Transverse colon (tissue), 4 donors: Measurements from ENCODE around the gene FNIP2.

Source experiments
- CTCF ChIP-seq, 5 experiments: fragments of 200-600 bp in 3 of 5; fragments of 450-650 bp in 2 of 5; sonication (generic) in 3 of 5; IDR thresholded peaks; 1 replicate in 2 of 5; 2 replicates in 3 of 5; pipeline ENCODE4 v1.5.1; 2016 to 2017; ENCODE audit warnings: antibody characterized with exemption in 5 of 5, inconsistent platforms in 3 of 5, mild to moderate bottlenecking in 2 of 5, moderate library complexity in 1 of 5
- EP300 ChIP-seq: sonication (generic); formaldehyde crosslinking; IDR thresholded peaks from one replicate; pipeline ENCODE4 v1.6.1; 2017; ENCODE audit warnings: antibody characterized with exemption, low read depth
- POLR2A ChIP-seq: fragments of 450-650 bp; IDR thresholded peaks from one replicate; pipeline ENCODE4 v1.6.1; 2016; ENCODE audit warnings: antibody characterized with exemption, mild to moderate bottlenecking, moderate library complexity
- POLR2AphosphoS5 ChIP-seq, 3 donors: sonication (generic); formaldehyde crosslinking; IDR thresholded peaks; one replicate each; pipeline ENCODE4 v1.6.1; 2016; ENCODE audit warnings: antibody characterized with exemption in 3 of 3

- TF ChIP-seq CTCF (IDR thresholded peaks at IDR 0.05) (no peak), EP300 (no peak), POLR2AphosphoS5 (IDR thresholded peaks at IDR 0.05) (no peak), POLR2A (no peak)
Observed at GRCh38 chr4:158929939-158930638, 161.3 kb downstream of the FNIP2 start.
